HL-60 (cell line): ENCODE measurements around the gene ZNF587B.

Source experiments
- DNase-seq, 2 experiments: peaks; one replicate each; pipeline ENCODE4 v3.0.0-alpha.2; 2010 to 2020; ENCODE audit warnings: low read depth in 1 of 2, low spot score in 1 of 2
- H3K27ac ChIP-seq: fragments of 250-450 bp; sonication (Bioruptor Pico); replicated peaks from 2 replicates; pipeline ENCODE4 v1.5.1; 2020; ENCODE audit warnings: mild to moderate bottlenecking, moderate library complexity
- H3K27me3 ChIP-seq: fragments of 250-450 bp; sonication (Bioruptor Pico); 2 replicates; pipeline ENCODE4 v1.5.1; 2021; ENCODE audit warnings: mild to moderate bottlenecking, moderate library complexity; ENCODE audit not compliant: insufficient read depth, poor library complexity, severe bottlenecking
- H3K4me3 ChIP-seq: replicated peaks from 2 replicates; pipeline ENCODE4 v1.5.1; 2011; ENCODE audit warnings: mild to moderate bottlenecking, control low read depth, low read length; ENCODE audit not compliant: insufficient read depth
- GABPA ChIP-seq: IDR thresholded peaks from 2 replicates; pipeline ENCODE4 v1.6.1; 2012; ENCODE audit warnings: low read depth
- POLR2AphosphoS5 ChIP-seq: IDR thresholded peaks from 2 replicates; pipeline ENCODE4 v1.6.1; 2012; ENCODE audit warnings: low read depth
- SPI1 ChIP-seq: IDR thresholded peaks from 2 replicates; pipeline ENCODE4 v1.6.1; 2012; ENCODE audit warnings: low read depth, mild to moderate bottlenecking, borderline replicate concordance
- TF ChIP-seq, protein P1 (sequence below): IDR thresholded peaks from 2 replicates; pipeline ENCODE4 v1.6.1; 2012; ENCODE audit warnings: low read depth; ENCODE audit not compliant: insufficient replicate concordance
- TF ChIP-seq, protein P2 (sequence below): IDR thresholded peaks from one replicate; pipeline ENCODE4 v1.5.1; 2011; ENCODE audit warnings: low read length, control low read depth, inconsistent platforms; ENCODE audit not compliant: insufficient read depth

The ZNF587B gene

DNA sequence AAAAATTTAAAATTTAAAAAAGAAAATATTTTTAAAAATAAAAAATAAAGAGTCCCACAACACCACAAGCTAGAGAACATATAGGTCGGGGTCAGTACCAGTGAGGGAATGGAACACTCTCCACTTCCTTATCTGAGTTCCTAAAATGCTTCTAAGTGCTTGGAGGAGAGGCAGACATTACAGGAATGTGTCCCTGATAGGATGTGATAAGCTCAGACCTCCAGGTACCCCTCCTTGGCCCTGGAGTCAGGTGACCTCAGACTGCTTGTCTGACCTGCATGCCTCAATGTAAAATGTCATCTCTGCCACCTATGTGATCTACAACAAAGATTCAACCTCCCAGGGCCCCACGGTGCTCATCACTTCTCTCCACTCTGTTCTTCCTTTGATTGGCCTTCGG, 55.9 kb downstream of the ZNF587B start:
- no peak for DNase-seq
- Histone ChIP-seq H3K4me3 (no peak overlapping the region), H3K27ac (no peak overlapping the region), H3K27me3 (no peaks in the 10 kb centered on the region)
- TF ChIP-seq POLR2AphosphoS5 (no peak), SPI1 (no peak), GABPA (no peak)
- TF ChIP-seq, protein P1, sequence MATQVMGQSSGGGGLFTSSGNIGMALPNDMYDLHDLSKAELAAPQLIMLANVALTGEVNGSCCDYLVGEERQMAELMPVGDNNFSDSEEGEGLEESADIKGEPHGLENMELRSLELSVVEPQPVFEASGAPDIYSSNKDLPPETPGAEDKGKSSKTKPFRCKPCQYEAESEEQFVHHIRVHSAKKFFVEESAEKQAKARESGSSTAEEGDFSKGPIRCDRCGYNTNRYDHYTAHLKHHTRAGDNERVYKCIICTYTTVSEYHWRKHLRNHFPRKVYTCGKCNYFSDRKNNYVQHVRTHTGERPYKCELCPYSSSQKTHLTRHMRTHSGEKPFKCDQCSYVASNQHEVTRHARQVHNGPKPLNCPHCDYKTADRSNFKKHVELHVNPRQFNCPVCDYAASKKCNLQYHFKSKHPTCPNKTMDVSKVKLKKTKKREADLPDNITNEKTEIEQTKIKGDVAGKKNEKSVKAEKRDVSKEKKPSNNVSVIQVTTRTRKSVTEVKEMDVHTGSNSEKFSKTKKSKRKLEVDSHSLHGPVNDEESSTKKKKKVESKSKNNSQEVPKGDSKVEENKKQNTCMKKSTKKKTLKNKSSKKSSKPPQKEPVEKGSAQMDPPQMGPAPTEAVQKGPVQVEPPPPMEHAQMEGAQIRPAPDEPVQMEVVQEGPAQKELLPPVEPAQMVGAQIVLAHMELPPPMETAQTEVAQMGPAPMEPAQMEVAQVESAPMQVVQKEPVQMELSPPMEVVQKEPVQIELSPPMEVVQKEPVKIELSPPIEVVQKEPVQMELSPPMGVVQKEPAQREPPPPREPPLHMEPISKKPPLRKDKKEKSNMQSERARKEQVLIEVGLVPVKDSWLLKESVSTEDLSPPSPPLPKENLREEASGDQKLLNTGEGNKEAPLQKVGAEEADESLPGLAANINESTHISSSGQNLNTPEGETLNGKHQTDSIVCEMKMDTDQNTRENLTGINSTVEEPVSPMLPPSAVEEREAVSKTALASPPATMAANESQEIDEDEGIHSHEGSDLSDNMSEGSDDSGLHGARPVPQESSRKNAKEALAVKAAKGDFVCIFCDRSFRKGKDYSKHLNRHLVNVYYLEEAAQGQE, result no peak
- TF ChIP-seq, protein P2, sequence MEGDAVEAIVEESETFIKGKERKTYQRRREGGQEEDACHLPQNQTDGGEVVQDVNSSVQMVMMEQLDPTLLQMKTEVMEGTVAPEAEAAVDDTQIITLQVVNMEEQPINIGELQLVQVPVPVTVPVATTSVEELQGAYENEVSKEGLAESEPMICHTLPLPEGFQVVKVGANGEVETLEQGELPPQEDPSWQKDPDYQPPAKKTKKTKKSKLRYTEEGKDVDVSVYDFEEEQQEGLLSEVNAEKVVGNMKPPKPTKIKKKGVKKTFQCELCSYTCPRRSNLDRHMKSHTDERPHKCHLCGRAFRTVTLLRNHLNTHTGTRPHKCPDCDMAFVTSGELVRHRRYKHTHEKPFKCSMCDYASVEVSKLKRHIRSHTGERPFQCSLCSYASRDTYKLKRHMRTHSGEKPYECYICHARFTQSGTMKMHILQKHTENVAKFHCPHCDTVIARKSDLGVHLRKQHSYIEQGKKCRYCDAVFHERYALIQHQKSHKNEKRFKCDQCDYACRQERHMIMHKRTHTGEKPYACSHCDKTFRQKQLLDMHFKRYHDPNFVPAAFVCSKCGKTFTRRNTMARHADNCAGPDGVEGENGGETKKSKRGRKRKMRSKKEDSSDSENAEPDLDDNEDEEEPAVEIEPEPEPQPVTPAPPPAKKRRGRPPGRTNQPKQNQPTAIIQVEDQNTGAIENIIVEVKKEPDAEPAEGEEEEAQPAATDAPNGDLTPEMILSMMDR, result no peak

DNA sequence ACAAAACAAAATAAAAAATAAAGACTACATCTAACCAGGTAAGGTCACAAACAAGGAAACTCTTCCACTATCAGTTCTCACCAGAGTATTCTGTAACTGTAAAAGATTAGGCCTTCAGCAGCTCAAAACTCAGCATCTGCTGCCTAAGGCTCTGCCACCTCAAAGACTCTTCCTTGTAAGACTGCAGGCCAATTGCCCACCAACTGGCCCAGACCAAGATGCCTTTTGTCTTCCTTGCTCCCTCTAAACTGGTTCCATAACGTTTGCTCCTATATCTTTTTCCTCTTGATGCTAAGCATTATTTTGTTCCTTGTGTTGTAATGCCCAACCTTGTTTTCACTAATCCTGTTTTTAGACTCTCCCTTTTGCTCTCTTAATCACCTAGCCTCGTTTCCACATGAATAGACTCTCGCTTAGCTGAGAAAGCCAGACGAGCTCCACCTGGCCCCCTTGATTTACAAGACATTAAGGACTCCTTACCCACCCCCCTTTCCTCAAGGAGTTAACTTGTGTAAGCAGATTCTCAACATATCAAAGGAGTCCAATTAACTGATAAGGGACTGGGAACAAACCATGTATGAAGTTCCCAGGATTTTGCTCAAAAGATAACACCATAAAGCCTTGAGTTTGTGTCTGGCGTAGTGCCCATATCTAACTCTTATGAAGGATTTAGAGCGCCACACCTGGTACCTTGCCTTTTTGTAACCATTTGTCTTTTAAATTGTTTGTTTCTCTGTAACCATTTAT, 57.3 kb downstream of the ZNF587B start:
- Histone ChIP-seq H3K27ac (peak overlapping the region; percentile 92), H3K4me3 (peak overlapping the region; percentile 85), H3K27me3 (no peaks in the 10 kb centered on the region)
- TF ChIP-seq, protein P2, result no peak
- TF ChIP-seq GABPA, result no peak
- TF ChIP-seq POLR2AphosphoS5, result no peak
- TF ChIP-seq, protein P1, result no peak
- no peak for DNase-seq

DNA sequence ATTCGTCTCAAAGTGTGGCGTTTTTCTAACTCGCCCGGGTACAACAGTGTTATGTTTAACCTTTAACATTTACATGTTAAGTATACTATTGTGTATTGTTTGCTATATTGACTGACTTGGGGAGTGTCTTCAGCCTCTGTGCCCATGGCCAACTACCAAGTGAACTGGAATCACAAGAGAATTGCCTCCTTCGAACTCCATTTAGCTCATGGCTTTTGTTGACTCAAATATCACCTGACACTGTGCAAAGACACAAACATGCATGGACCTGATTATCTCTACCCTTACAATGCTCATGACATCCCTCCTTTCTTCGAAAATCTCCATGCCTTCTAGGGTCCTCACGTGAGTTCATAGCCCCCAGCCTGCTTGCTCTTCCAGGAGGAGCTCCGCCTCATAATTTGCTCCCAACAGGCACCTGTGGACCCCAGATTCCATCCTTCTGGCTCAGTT, 58.0 kb downstream of the ZNF587B start:
- Histone ChIP-seq H3K27ac (peak overlapping the region; percentile 92), H3K27me3 (no peaks in the 10 kb centered on the region), H3K4me3 (peak overlapping the region; percentile 85)
- TF ChIP-seq, protein P2, result no peak
- TF ChIP-seq SPI1, result no peak
- no peak for TF ChIP-seq GABPA
- no peak for DNase-seq
